ENCODE results near the gene ATAT1.
A peak's percentile ranks its signal among the peaks of the same experiment; 100 is the strongest.

ATAT1 gene

GRCh38 chr6:30599625-30600324, 26.9 kb upstream of the ATAT1 start:
- H3K9me3 ChIP-seq (ENCODE audit: control insufficient read depth, low read length): no peaks in the 10 kb centered on the region
- DNase-seq: no peak
- H3K27ac ChIP-seq (ENCODE audit: insufficient read depth, low read length, poor library complexity, severe bottlenecking): no peak overlapping the region
- H3K4me3 ChIP-seq (ENCODE audit: insufficient read depth, low read depth, low read length, poor library complexity, severe bottlenecking): no peak overlapping the region
- H3K4me1 ChIP-seq (ENCODE audit: control insufficient read depth, insufficient read depth, low read length, poor library complexity, severe bottlenecking): no peaks in the 10 kb centered on the region
- peaks cover 45% of the 10 kb centered on the region for H3K36me3 ChIP-seq (ENCODE audit: control insufficient read depth, insufficient read depth, low read length)
- no peaks in the 10 kb centered on the region for H3K27me3 ChIP-seq (replicated peaks; ENCODE audit: control insufficient read depth, insufficient read depth, low read length, poor library complexity, severe bottlenecking)

- no peaks in the 10 kb centered on the region for H3K9me3 ChIP-seq (ENCODE audit: control insufficient read depth, low read length)
- no peak for DNase-seq
Observed at GRCh38 chr6:30600451-30600961, 26.2 kb upstream of the ATAT1 start.

GRCh38 chr6:30601436-30601814, 25.2 kb upstream of the ATAT1 start:
- no peaks in the 10 kb centered on the region for H3K9me3 ChIP-seq (ENCODE audit: control insufficient read depth, low read length)
- H3K27me3 ChIP-seq (replicated peaks; ENCODE audit: control insufficient read depth, insufficient read depth, low read length, poor library complexity, severe bottlenecking): no peaks in the 10 kb centered on the region
- peaks cover 60% of the 10 kb centered on the region for H3K36me3 ChIP-seq (ENCODE audit: control insufficient read depth, insufficient read depth, low read length)
- H3K4me1 ChIP-seq (ENCODE audit: control insufficient read depth, insufficient read depth, low read length, poor library complexity, severe bottlenecking): no peaks in the 10 kb centered on the region
- no peak overlapping the region for H3K4me3 ChIP-seq (ENCODE audit: insufficient read depth, low read depth, low read length, poor library complexity, severe bottlenecking)
- H3K27ac ChIP-seq (ENCODE audit: insufficient read depth, low read length, poor library complexity, severe bottlenecking): no peak overlapping the region
- DNase-seq: no peak

More at GRCh38 chr6:30600451-30600961, 26.2 kb upstream of the ATAT1 start:
- Histone ChIP-seq H3K36me3 (ENCODE audit: control insufficient read depth, insufficient read depth, low read length) (peaks cover 52% of the 10 kb centered on the region), H3K27ac (ENCODE audit: insufficient read depth, low read length, poor library complexity, severe bottlenecking) (no peak overlapping the region), H3K27me3 (replicated peaks; ENCODE audit: control insufficient read depth, insufficient read depth, low read length, poor library complexity, severe bottlenecking) (no peaks in the 10 kb centered on the region), H3K4me1 (ENCODE audit: control insufficient read depth, insufficient read depth, low read length, poor library complexity, severe bottlenecking) (no peaks in the 10 kb centered on the region), H3K4me3 (ENCODE audit: insufficient read depth, low read depth, low read length, poor library complexity, severe bottlenecking) (no peak overlapping the region)

- no peak for DNase-seq
- H3K36me3 ChIP-seq (ENCODE audit: control insufficient read depth, insufficient read depth, low read length): peaks cover 66% of the 10 kb centered on the region
- no peak overlapping the region for H3K4me3 ChIP-seq (ENCODE audit: insufficient read depth, low read depth, low read length, poor library complexity, severe bottlenecking)
- no peaks in the 10 kb centered on the region for H3K9me3 ChIP-seq (ENCODE audit: control insufficient read depth, low read length)
- no peaks in the 10 kb centered on the region for H3K4me1 ChIP-seq (ENCODE audit: control insufficient read depth, insufficient read depth, low read length, poor library complexity, severe bottlenecking)
- no peaks in the 10 kb centered on the region for H3K27me3 ChIP-seq (replicated peaks; ENCODE audit: control insufficient read depth, insufficient read depth, low read length, poor library complexity, severe bottlenecking)
- no peak overlapping the region for H3K27ac ChIP-seq (ENCODE audit: insufficient read depth, low read length, poor library complexity, severe bottlenecking)
Observed at GRCh38 chr6:30601815-30602641, 24.6 kb upstream of the ATAT1 start.

GRCh38 chr6:30603961-30604360, 22.7 kb upstream of the ATAT1 start:
- no peaks in the 10 kb centered on the region for H3K4me1 ChIP-seq (ENCODE audit: control insufficient read depth, insufficient read depth, low read length, poor library complexity, severe bottlenecking)
- H3K36me3 ChIP-seq (ENCODE audit: control insufficient read depth, insufficient read depth, low read length): peaks cover 78% of the 10 kb centered on the region
- no peak overlapping the region for H3K27ac ChIP-seq (ENCODE audit: insufficient read depth, low read length, poor library complexity, severe bottlenecking)
- no peaks in the 10 kb centered on the region for H3K27me3 ChIP-seq (replicated peaks; ENCODE audit: control insufficient read depth, insufficient read depth, low read length, poor library complexity, severe bottlenecking)
- H3K4me3 ChIP-seq (ENCODE audit: insufficient read depth, low read depth, low read length, poor library complexity, severe bottlenecking): no peak overlapping the region
- no peaks in the 10 kb centered on the region for H3K9me3 ChIP-seq (ENCODE audit: control insufficient read depth, low read length)
- DNase-seq: no peak

- Histone ChIP-seq H3K36me3 (ENCODE audit: control insufficient read depth, insufficient read depth, low read length) (peaks cover 34% of the 10 kb centered on the region), H3K4me3 (ENCODE audit: insufficient read depth, low read depth, low read length, poor library complexity, severe bottlenecking) (no peak overlapping the region), H3K27ac (ENCODE audit: insufficient read depth, low read length, poor library complexity, severe bottlenecking) (peak overlapping the region; percentile 26), H3K4me1 (ENCODE audit: control insufficient read depth, insufficient read depth, low read length, poor library complexity, severe bottlenecking) (peaks cover 22% of the 10 kb centered on the region), H3K27me3 (replicated peaks; ENCODE audit: control insufficient read depth, insufficient read depth, low read length, poor library complexity, severe bottlenecking) (no peaks in the 10 kb centered on the region), H3K9me3 (ENCODE audit: control insufficient read depth, low read length) (no peaks in the 10 kb centered on the region)
- no peak for DNase-seq
Observed at GRCh38 chr6:30610065-30610464, 16.6 kb upstream of the ATAT1 start.

GRCh38 chr6:30611150-30611855, 15.4 kb upstream of the ATAT1 start:
- Histone ChIP-seq H3K27ac (ENCODE audit: insufficient read depth, low read length, poor library complexity, severe bottlenecking) (peak overlapping the region; percentile 3), H3K4me1 (ENCODE audit: control insufficient read depth, insufficient read depth, low read length, poor library complexity, severe bottlenecking) (peaks cover 22% of the 10 kb centered on the region), H3K4me3 (ENCODE audit: insufficient read depth, low read depth, low read length, poor library complexity, severe bottlenecking) (no peak overlapping the region), H3K9me3 (ENCODE audit: control insufficient read depth, low read length) (no peaks in the 10 kb centered on the region), H3K27me3 (replicated peaks; ENCODE audit: control insufficient read depth, insufficient read depth, low read length, poor library complexity, severe bottlenecking) (no peaks in the 10 kb centered on the region), H3K36me3 (ENCODE audit: control insufficient read depth, insufficient read depth, low read length) (peaks cover 28% of the 10 kb centered on the region)
- no peak for DNase-seq

GRCh38 chr6:30611856-30612194, 14.8 kb upstream of the ATAT1 start:
- H3K27me3 ChIP-seq (replicated peaks; ENCODE audit: control insufficient read depth, insufficient read depth, low read length, poor library complexity, severe bottlenecking): no peaks in the 10 kb centered on the region
- H3K36me3 ChIP-seq (ENCODE audit: control insufficient read depth, insufficient read depth, low read length): peaks cover 28% of the 10 kb centered on the region
- no peak overlapping the region for H3K4me3 ChIP-seq (ENCODE audit: insufficient read depth, low read depth, low read length, poor library complexity, severe bottlenecking)
- peak overlapping the region; percentile 26 for H3K27ac ChIP-seq (ENCODE audit: insufficient read depth, low read length, poor library complexity, severe bottlenecking)
- H3K4me1 ChIP-seq (ENCODE audit: control insufficient read depth, insufficient read depth, low read length, poor library complexity, severe bottlenecking): peaks cover 22% of the 10 kb centered on the region
- no peak for DNase-seq
- H3K9me3 ChIP-seq (ENCODE audit: control insufficient read depth, low read length): no peaks in the 10 kb centered on the region

GRCh38 chr6:30612213-30612612, 14.5 kb upstream of the ATAT1 start:
- peaks cover 22% of the 10 kb centered on the region for H3K4me1 ChIP-seq (ENCODE audit: control insufficient read depth, insufficient read depth, low read length, poor library complexity, severe bottlenecking)
- DNase-seq: no peak
- H3K9me3 ChIP-seq (ENCODE audit: control insufficient read depth, low read length): no peaks in the 10 kb centered on the region
- peaks cover 26% of the 10 kb centered on the region for H3K36me3 ChIP-seq (ENCODE audit: control insufficient read depth, insufficient read depth, low read length)
- H3K27ac ChIP-seq (ENCODE audit: insufficient read depth, low read length, poor library complexity, severe bottlenecking): peak overlapping the region; percentile 26
- no peaks in the 10 kb centered on the region for H3K27me3 ChIP-seq (replicated peaks; ENCODE audit: control insufficient read depth, insufficient read depth, low read length, poor library complexity, severe bottlenecking)
- H3K4me3 ChIP-seq (ENCODE audit: insufficient read depth, low read depth, low read length, poor library complexity, severe bottlenecking): no peak overlapping the region

Data from effector memory CD4-positive, alpha-beta T cell (primary cell).